HG03457 (cell line): ENCODE results near the gene CNTN5.

ENCODE experiments used
- ATAC-seq: cut with Tn5 transposase; IDR thresholded peaks from one replicate; pipeline ENCODE4 v1.9.1; 2021; ENCODE audit warnings: moderate number of reproducible peaks; ENCODE audit not compliant: unreplicated experiment

Gene CNTN5

GRCh38 chr11:100396266-100396665 is 1375.5 kb downstream of the CNTN5 start:
- no peak for ATAC-seq

GRCh38 chr11:100397401-100397800 is 1376.7 kb downstream of the CNTN5 start:
- no peak for ATAC-seq

- no peak for ATAC-seq
These were observed 1383.1 kb downstream of the CNTN5 start for GRCh38 chr11:100403816-100404215.

- ATAC-seq = no peak
These were observed 1384.2 kb downstream of the CNTN5 start for GRCh38 chr11:100404907-100405306.
